Left forelimb (tissue), 1 donor: ENCODE results near the gene PRDM1.

Experiments
- DNase-seq: peaks from one replicate; pipeline ENCODE4 v3.0.0-alpha.2; 2018; ENCODE audit warnings: low spot score

The PRDM1 gene

GRCh38 chr6:106070636-106071035 lies 15.5 kb upstream of the PRDM1 start:
- no peak for DNase-seq

- DNase-seq = no peak
These were observed 13.5 kb upstream of the PRDM1 start for GRCh38 chr6:106072501-106073090.

DNA sequence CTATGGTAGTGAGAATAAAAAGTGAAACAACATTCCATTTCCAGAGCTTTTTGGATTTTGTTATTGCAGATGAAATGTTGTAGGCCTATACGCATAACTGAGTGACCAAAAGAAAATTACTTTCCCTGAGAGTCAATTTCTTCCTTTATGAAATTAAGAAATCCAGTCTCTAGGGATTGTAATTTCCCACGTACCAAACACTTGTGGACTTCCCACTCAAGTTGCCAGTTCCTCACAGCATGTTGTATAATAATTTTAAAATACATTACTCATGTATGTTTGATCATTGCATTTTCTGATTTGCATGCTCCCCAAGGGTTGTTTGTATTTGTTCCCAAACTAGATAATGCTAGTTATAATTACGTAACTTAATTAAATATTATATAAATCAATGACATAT lies 12.0 kb upstream of the PRDM1 start:
- DNase-seq = no peak

- no peak for DNase-seq
These were observed 10.0 kb upstream of the PRDM1 start for GRCh38 chr6:106076139-106076538.

- DNase-seq = no peak
These were observed 9.0 kb upstream of the PRDM1 start for GRCh38 chr6:106077170-106077569.

DNA sequence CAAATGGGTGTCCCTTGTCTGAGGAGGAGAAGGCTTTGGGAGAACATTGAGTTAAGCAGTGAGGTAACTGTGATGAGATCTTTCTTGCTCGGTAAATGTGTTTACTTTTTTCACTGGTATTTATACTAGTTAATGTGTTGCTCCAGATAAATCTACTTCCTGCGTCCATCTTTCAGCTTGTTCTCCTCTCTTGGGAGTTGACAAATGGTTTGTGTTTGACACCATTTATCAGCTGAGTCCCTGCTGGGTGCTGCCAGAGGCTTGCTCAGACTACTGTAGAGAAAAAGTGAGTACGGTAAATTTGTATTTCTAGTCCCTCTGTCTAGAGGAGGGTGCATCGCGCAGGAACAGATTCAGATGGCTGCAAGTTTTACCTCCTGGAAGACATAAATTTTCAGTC lies 8.3 kb upstream of the PRDM1 start:
- DNase-seq = no peak

DNA sequence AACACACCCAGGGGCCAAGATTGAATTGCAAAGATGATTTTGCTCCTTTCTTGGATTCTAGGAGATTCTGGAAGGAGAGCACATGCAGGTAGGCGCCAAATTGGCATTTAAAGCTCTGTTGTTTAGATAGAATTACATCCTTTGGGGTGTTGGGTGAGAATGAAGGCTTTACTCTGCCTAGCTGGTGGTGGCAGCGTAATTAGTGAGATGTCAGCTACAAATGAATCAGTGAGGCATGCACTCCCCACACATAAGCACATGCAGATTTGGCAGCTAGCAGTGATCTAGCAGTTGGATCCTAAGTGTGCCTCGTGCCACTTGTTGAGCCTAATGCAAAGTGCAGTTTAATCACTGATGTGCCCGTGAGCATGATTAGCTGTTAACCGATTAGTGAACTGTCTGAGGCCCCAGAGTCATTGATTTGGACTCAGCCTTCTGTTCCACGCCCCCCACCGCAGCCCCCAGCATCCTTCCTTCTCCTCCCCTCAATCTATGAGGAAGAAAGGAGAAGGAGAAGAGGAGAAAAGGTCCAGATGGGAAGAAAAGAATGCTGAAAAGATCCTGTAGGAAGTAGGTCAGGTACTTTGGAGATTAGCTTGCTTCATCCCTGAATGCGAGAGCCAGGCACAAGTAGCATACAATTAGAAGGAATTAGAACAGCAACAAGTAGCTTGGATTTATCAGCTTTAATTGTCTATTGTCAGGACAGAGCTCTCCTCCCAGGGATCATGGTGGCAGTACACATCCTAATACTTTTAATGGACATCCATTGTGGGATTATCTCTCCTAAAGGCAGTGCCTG lies 6.0 kb upstream of the PRDM1 start:
- DNase-seq = no peak

- no peak for DNase-seq
These were observed 5.4 kb upstream of the PRDM1 start for GRCh38 chr6:106080763-106081095.

DNA sequence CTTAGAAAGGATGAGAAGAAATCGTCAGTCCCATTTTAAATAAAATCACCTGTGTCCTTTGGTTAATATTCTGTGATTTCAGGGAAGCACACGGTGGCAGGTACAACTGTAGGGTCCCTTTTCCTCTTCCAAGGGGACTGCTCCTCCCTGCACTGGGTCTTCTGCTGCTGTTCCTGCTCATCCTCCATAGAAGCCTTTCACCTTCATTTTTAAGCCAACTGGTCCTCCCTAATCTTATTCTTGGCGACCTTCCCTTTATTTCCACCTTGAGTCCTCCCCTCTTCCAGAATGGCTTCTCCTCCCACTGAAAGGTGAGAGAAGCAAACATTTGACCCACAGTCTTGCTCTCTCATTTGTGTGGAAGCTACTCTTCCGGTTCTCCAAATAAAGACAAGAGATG lies 4.4 kb upstream of the PRDM1 start:
- no peak for DNase-seq

DNA sequence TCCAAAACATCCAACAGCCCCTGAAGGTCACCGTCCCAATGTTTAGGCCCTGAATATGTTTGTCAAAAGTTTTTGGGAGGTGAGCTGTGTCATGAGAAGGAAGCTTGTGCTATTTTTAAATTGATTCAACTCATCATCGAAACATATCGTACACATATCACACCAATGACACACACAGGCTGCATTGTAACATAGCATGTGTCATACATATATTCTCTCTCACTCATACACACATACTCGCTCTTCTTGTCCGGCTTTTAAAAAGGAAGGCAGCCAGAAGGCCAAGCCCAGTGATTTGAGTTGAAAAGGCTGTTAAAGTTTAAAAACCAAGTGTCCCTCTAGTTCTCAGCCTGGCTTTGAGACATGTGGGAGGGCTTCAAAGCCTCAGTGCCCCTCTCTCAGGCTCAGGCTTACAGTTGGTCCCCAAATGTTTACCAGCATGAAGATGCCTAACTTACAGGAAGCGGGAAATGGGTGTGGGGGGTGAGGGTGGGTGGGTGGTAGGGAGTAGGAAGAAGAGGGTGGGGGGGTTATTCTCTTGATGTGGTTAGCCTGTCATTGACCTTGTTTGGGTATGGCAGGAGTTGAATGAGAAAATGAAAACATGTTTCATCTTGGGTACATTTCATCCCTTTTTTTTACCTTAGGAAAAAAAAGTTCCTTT lies 3.3 kb upstream of the PRDM1 start:
- no peak for DNase-seq

DNA sequence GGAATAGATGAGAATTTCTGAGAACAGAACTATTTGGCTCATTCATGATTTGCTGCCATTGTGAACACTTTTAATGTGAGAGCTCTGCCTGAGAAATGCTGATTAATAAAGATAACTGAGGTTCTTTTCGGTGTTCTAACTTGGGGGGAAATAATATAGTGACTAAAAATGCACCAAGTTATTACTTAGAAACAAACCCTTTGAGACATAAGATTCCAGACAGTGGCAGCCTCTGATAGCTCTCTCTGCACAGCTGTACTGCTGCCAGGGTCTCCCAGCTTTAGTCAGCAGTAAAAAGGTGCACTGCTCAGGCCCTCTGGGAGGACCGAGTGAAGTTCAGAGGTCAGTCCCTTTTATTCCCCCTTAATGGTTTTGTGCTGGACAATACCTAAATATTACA lies 2.5 kb upstream of the PRDM1 start:
- DNase-seq = no peak

- no peak for DNase-seq
These were observed 1.8 kb upstream of the PRDM1 start for GRCh38 chr6:106084106-106084988.

DNA sequence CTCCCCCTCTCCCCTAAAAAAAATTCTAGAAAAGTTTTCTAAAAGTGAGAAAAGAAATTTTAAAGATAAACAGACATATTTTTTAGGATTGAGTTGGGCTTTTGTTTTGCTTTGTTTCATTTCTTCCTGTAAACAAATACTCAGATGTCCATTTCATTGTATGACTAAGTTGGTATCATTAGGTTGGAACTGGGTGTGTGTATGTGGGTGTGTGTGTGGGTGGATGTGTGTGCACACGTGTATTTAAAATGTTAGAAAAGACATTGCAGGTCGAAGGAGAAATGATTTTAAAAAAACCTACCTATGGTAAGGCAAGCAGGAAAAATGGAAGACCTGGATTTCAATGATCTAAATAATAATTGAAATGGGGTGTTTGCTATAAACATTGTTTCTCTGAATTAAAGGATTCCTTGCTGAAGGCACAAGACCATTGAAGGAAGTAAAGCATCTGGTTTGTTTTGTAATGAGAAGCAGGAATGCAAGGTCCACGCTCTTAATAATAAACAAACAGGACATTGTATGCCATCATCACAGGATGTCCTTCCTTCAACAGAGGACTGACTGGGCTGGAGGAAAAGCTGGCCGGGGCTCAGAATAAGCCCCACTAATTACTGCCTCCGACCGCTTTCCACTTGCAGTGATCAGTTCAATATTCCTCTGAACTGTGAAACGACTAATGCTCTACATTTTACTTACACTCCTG lies 996 bp upstream of the PRDM1 start:
- DNase-seq = no peak

- no peak for DNase-seq
These were observed 498 bp upstream of the PRDM1 start for GRCh38 chr6:106085692-106085983.

GRCh38 chr6:106086814-106087175 lies 659 bp downstream of the PRDM1 start:
- no peak for DNase-seq

- no peak for DNase-seq
These were observed 1.6 kb downstream of the PRDM1 start for GRCh38 chr6:106087548-106088325.

- DNase-seq = no peak
These were observed 3.9 kb downstream of the PRDM1 start for GRCh38 chr6:106090001-106090400.

GRCh38 chr6:106092279-106092678 lies 6.1 kb downstream of the PRDM1 start:
- DNase-seq = no peak

- DNase-seq = no peak
These were observed 8.3 kb downstream of the PRDM1 start for GRCh38 chr6:106094261-106094963.

GRCh38 chr6:106094964-106095335 lies 8.8 kb downstream of the PRDM1 start:
- DNase-seq = no peak
